Small intestine (tissue), 7 donors: ENCODE measurements around the gene GPD2. TPM values are rescaled to one million over a fixed set of nuclear protein-coding genes. Genes with fewer than 3 reads are reported as not detected.

Experiments
- DNase-seq, 2 donors: peaks; one replicate each; pipeline versions ENCODE4 v3.0.0 to v3.0.0-alpha.2; 2013
- FAIRE-seq: peaks from 2 replicates; lab custom pipeline; 2012; peaks lifted over from hg19 to GRCh38; lab: Jason Lieb, UNC
- H3K27ac ChIP-seq, 3 donors: one replicate each; pipeline ENCODE4 v1.5.1; 2013; ENCODE audit warnings: low read length in 2 of 3, mild to moderate bottlenecking in 2 of 3, control low read depth in 1 of 3, inconsistent platforms in 1 of 3, low read depth in 1 of 3, moderate library complexity in 1 of 3
- H3K27me3 ChIP-seq, 3 donors: one replicate each; pipeline ENCODE4 v1.6.1; 2013; ENCODE audit warnings: low read length in 3 of 3, inconsistent platforms in 1 of 3; ENCODE audit not compliant: control insufficient read depth in 3 of 3, insufficient read depth in 3 of 3
- H3K36me3 ChIP-seq, 3 donors: one replicate each; pipeline ENCODE4 v1.6.1; 2013; ENCODE audit warnings: low read length in 3 of 3, inconsistent platforms in 1 of 3, low read depth in 1 of 3, mild to moderate bottlenecking in 1 of 3, moderate library complexity in 1 of 3; ENCODE audit not compliant: control insufficient read depth in 3 of 3, insufficient read depth in 2 of 3
- H3K4me1 ChIP-seq, 3 donors: one replicate each; pipeline ENCODE4 v1.6.1; 2013; ENCODE audit warnings: low read length in 2 of 3, inconsistent platforms in 1 of 3, low read depth in 1 of 3, mild to moderate bottlenecking in 1 of 3, moderate library complexity in 1 of 3; ENCODE audit not compliant: control insufficient read depth in 3 of 3, insufficient read depth in 2 of 3
- H3K4me3 ChIP-seq, 3 donors: one replicate each; pipeline ENCODE4 v1.5.1; 2013; ENCODE audit warnings: low read length in 3 of 3, control low read depth in 1 of 3, inconsistent platforms in 1 of 3, low read depth in 1 of 3, mild to moderate bottlenecking in 1 of 3, moderate library complexity in 1 of 3
- H3K9me3 ChIP-seq, 2 donors: one replicate each; pipeline ENCODE4 v1.6.1; 2013; ENCODE audit warnings: low read depth in 1 of 2, low read length in 1 of 2; ENCODE audit not compliant: control insufficient read depth in 2 of 2, insufficient read depth in 1 of 2
- WGBS, 3 donors: extraction: QIAGEN DNeasy Blood & Tissue Kit; methylation state at CpG; one replicate each; pipeline ENCODE4 v1.1.7; 2013; 5-methylcytosine and 5-hydroxymethylcytosine counted together
- polyA plus RNA-seq, 4 donors: library from polyadenylated mRNA; stranded (reverse) in 3 of 4; unstranded in 1 of 4; fragments of 200-250 nt in 3 of 4; fragments of 120-200 nt in 1 of 4; gene quantifications; one replicate each; pipeline versions ENCODE4 v1.2.1 to v1.2.3, GENCODE V29; 2013
- donor health status: healthy with polysubstance abuse.
- donor health status: control.
- donor health status: control.
- donor health status: Bipolar disorder and iron deficiency.
- donor health status: healthy.

The GPD2 gene
- polyA plus RNA-seq, 4 donors: 10.5 to 35.2 (median 13.7) TPM

- Histone ChIP-seq H3K4me1 (peaks cover 0 to 4% (median 3%) of the 10 kb centered on the region in 3 donors), H3K27me3 (no peaks in the 10 kb centered on the region), H3K27ac (no peak overlapping the region), H3K9me3 (no peaks in the 10 kb centered on the region), H3K4me3 (no peak overlapping the region), H3K36me3 (no peaks in the 10 kb centered on the region)
- FAIRE-seq: no peak
- DNase-seq: peak in 1 of 2 donors; percentile 23
- 54 to 67% (median 58%) methylated on average over 2 of the region's 2 CpGs for WGBS, 3 donors
Measured at GRCh38 chr2:156430236-156430979, 5.8 kb upstream of the GPD2 start.

- Histone ChIP-seq H3K36me3 (no peaks in the 10 kb centered on the region), H3K27ac (no peak overlapping the region), H3K9me3 (no peaks in the 10 kb centered on the region), H3K4me3 (no peak overlapping the region), H3K27me3 (no peaks in the 10 kb centered on the region), H3K4me1 (peaks cover 0 to 4% (median 3%) of the 10 kb centered on the region in 3 donors)
- WGBS, 3 donors: 79 to 90% (median 86%) methylated on average over 1 of the region's 1 CpG
- FAIRE-seq (no peak), DNase-seq (peak; percentile 19 to 23)
Measured at GRCh38 chr2:156430980-156431358, 5.2 kb upstream of the GPD2 start.

GRCh38 chr2:156434461-156435291 is 1.5 kb upstream of the GPD2 start:
- Histone ChIP-seq H3K27ac (peak overlapping the region; percentile 98 to 99 (median 99)), H3K27me3 (no peaks in the 10 kb centered on the region), H3K4me1 (peaks cover 0 to 18% (median 13%) of the 10 kb centered on the region in 3 donors), H3K4me3 (peak overlapping the region in 2 of 3 donors; percentile 72 to 85), H3K9me3 (no peaks in the 10 kb centered on the region), H3K36me3 (no peaks in the 10 kb centered on the region)
- FAIRE-seq (no peak), DNase-seq (no peak)
- whole genome bisulfite sequencing, 3 donors: 55 to 64% (median 62%) methylated on average over 8 of the region's 8 CpGs

- no peaks in the 10 kb centered on the region for H3K27me3 ChIP-seq
- no peaks in the 10 kb centered on the region for H3K9me3 ChIP-seq
- FAIRE-seq (no peak), DNase-seq (no peak)
- H3K36me3 ChIP-seq: no peaks in the 10 kb centered on the region
- H3K4me3 ChIP-seq: peak overlapping the region; percentile 72 to 85 (median 77)
- peak overlapping the region; percentile 98 to 99 (median 99) for H3K27ac ChIP-seq
- H3K4me1 ChIP-seq: peaks cover 0 to 18% (median 12%) of the 10 kb centered on the region in 3 donors
- WGBS, 3 donors: 4 to 15% (median 7%) methylated on average over 18 of the region's 18 CpGs
Measured at GRCh38 chr2:156435396-156435717, 822 bp upstream of the GPD2 start.

- Histone ChIP-seq H3K9me3 (no peaks in the 10 kb centered on the region), H3K27me3 (no peaks in the 10 kb centered on the region), H3K27ac (peak overlapping the region; percentile 98 to 99 (median 99)), H3K4me1 (peaks cover 0 to 18% (median 9%) of the 10 kb centered on the region in 3 donors), H3K36me3 (no peaks in the 10 kb centered on the region), H3K4me3 (peak overlapping the region; percentile 72 to 85 (median 77))
- DNase-seq (peak; percentile 56 to 68), FAIRE-seq (no peak)
- WGBS, 3 donors: 0 to 1% (median 1%) methylated on average over 15 of the region's 15 CpGs
Measured at GRCh38 chr2:156436497-156437085, 412 bp downstream of the GPD2 start.

GRCh38 chr2:156437272-156437930 is 1.2 kb downstream of the GPD2 start:
- DNase-seq: peak in 1 of 2 donors; percentile 57
- Histone ChIP-seq H3K36me3 (no peaks in the 10 kb centered on the region), H3K4me3 (peak overlapping the region; percentile 31 to 85 (median 72)), H3K4me1 (peaks cover 0 to 18% (median 9%) of the 10 kb centered on the region in 3 donors), H3K9me3 (no peaks in the 10 kb centered on the region), H3K27me3 (no peaks in the 10 kb centered on the region), H3K27ac (peak overlapping the region; percentile 80 to 99 (median 98))
- WGBS, 3 donors: 12 to 25% (median 23%) methylated on average over 6 of the region's 6 CpGs
- FAIRE-seq: no peak

- no peak for FAIRE-seq
- no peaks in the 10 kb centered on the region for H3K9me3 ChIP-seq
- H3K4me1 ChIP-seq: peaks cover 0 to 18% (median 9%) of the 10 kb centered on the region in 3 donors
- no peak overlapping the region for H3K4me3 ChIP-seq
- peak; percentile 71 to 87 for DNase-seq
- WGBS, 3 donors: 32 to 77% (median 50%) methylated on average over 4 of the region's 4 CpGs
- no peaks in the 10 kb centered on the region for H3K36me3 ChIP-seq
- peak overlapping the region in 2 of 3 donors; percentile 98 to 99 for H3K27ac ChIP-seq
- H3K27me3 ChIP-seq: no peaks in the 10 kb centered on the region
Measured at GRCh38 chr2:156437931-156438410, 1.8 kb downstream of the GPD2 start.

GRCh38 chr2:156443089-156443488 is 6.9 kb downstream of the GPD2 start:
- no peak for DNase-seq
- no peak overlapping the region for H3K4me3 ChIP-seq
- H3K36me3 ChIP-seq: peaks cover 0 to 5% (median 0%) of the 10 kb centered on the region in 3 donors
- no peaks in the 10 kb centered on the region for H3K9me3 ChIP-seq
- no peaks in the 10 kb centered on the region for H3K27me3 ChIP-seq
- no peak overlapping the region for H3K27ac ChIP-seq
- peaks cover 2 to 4% (median 3%) of the 10 kb centered on the region in 3 donors for H3K4me1 ChIP-seq
- no peak for FAIRE-seq
